ENCODE results near the gene RAB20. TPM values are rescaled to one million over a fixed set of nuclear protein-coding genes. Genes with fewer than 3 reads are reported as not detected.

Gene RAB20
- total and polyA plus RNA-seq, 4 donors = 35.8 to 118 (median 45.4) TPM

DNA sequence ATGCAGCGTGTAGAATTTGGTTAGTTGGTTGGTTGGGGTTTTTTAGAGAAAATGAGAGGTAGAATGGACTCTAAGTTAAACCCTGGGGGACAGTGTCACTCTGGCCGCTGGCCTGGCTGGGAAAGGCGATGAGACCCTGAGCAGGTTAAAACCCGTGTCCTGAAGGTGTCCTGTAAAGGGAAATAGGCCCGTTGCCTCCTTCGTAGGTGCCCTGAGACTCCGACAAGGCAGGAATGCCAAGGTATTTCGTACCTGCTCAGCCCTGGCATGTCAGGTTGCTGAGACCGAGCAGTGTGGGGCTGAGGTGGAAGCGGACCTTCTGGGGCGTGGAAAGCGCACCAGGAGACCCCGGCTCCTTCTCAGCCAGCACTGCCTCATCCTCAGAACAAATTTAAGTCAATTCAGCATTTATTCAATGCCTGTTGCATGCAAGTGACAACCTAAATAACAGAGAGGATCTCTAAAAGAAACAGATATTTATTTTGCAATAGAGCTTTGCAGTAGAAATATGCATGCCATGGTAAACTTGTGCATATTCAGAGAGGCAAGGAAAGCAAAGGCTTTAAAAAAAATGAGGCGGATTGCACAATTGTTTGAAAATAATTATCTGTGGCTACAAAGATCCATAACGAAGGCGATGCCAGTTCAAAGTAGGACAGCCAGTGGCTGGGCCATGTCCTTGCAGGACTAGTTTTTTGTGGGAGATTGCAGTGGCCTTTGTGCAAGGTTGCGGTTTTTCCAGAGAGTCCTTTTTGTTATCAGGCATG, 1.4 kb upstream of the RAB20 start:
- 68 to 83% methylated on average over 17 of the region's 17 CpGs for WGBS, 2 donors
- ATAC-seq (ENCODE audit: insufficient read depth, low FRiP score) (no peak), DNase-seq (peak in 1 of 3 donors; percentile 33)
- H3K27ac ChIP-seq (ENCODE audit: low read depth in 1 of 2, low read length in 1 of 2) = peak overlapping the region in 1 of 2 donors; percentile 13
- no peaks in the 10 kb centered on the region for H3K9me3 ChIP-seq (ENCODE audit: control insufficient read depth in 4 of 4, insufficient read depth in 3 of 4, low read length in 3 of 4)
- TF ChIP-seq, protein P1, sequence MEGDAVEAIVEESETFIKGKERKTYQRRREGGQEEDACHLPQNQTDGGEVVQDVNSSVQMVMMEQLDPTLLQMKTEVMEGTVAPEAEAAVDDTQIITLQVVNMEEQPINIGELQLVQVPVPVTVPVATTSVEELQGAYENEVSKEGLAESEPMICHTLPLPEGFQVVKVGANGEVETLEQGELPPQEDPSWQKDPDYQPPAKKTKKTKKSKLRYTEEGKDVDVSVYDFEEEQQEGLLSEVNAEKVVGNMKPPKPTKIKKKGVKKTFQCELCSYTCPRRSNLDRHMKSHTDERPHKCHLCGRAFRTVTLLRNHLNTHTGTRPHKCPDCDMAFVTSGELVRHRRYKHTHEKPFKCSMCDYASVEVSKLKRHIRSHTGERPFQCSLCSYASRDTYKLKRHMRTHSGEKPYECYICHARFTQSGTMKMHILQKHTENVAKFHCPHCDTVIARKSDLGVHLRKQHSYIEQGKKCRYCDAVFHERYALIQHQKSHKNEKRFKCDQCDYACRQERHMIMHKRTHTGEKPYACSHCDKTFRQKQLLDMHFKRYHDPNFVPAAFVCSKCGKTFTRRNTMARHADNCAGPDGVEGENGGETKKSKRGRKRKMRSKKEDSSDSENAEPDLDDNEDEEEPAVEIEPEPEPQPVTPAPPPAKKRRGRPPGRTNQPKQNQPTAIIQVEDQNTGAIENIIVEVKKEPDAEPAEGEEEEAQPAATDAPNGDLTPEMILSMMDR (IDR thresholded peaks at IDR 0.05; ENCODE audit: control extremely low read depth, extremely low read depth) = no peak
- no peak overlapping the region for H3K4me3 ChIP-seq
- no peaks in the 10 kb centered on the region for H3K36me3 ChIP-seq (ENCODE audit: control insufficient read depth in 4 of 4, insufficient read depth in 4 of 4, low read length in 4 of 4)
- peaks cover 0 to 31% (median 13%) of the 10 kb centered on the region in 5 donors for H3K4me1 ChIP-seq (ENCODE audit: control insufficient read depth in 5 of 5, insufficient read depth in 5 of 5, low read length in 5 of 5)
- H3K27me3 ChIP-seq (ENCODE audit: control insufficient read depth in 3 of 3, insufficient read depth in 3 of 3, low read length in 2 of 3) = no peaks in the 10 kb centered on the region
- H3K9ac ChIP-seq (ENCODE audit: insufficient read depth in 1 of 2, low read length in 2 of 2) = peak overlapping the region in 1 of 2 donors; percentile 34

DNA sequence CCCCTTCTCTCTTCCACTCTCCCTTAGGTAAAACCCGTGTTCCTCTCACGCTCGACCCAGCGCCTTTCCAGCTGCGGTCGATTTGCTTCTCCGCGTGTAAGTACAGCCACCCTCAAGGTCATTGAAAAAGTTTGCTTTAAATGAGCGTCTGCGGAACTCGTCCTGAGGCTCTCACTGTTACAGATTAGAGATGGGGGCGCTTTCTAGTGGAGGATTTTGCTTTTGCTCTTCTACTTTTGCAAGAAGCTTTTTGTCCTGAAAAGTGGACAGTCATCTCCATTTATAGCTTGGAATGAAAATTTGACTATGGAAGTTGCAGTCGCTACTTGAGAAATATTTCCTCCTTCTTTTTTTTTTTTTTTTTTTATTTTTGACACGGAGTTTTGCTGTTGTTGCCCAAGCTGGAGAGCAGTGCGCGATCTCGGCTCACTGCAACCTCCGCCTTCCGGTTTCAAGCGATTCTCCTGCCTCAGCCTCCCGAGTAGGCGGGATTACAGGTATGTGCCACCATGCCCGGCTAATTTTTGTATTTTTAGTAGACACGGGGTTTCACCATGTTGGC, 595 bp upstream of the RAB20 start:
- H3K27ac ChIP-seq (ENCODE audit: low read depth in 1 of 2, low read length in 1 of 2) = peak overlapping the region; percentile 68 to 95
- H3K4me1 ChIP-seq (ENCODE audit: control insufficient read depth in 5 of 5, insufficient read depth in 5 of 5, low read length in 5 of 5) = peaks cover 0 to 31% (median 13%) of the 10 kb centered on the region in 5 donors

DNA sequence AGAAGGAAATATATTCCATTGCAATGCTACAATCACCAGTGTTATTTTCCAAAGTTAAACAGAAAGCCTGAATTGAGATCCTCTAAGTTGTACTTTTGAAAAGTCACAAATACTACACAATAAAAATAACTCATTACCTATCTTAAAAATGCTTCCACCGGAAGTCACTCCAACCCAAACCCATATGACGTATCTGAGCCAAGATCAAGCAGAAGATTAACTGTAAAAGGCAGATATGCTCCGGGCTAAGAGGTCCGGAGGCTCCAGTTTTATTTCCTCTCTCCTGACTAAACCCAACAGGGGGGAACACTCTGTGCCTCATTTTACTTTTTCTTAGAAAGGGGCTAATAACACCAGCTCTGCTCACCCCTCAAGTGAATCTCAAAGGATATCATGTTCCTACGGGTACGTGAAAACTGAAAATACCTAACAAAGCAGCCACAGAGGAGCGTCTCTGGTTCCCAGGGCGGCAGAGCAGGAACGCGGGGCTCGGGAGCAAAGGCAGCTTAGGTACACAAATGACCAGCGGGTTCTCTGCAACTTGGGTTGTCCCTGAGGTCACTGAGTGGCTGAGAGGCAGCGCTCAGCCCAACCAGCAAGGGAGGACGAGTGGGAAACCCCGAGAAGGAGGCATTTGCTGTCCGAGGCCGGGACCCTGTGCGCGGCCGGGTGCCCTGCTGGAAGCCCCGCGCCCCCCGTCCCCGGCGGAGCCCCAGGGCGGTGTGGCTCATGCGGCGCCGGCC, 750 bp downstream of the RAB20 start:
- H3K4me3 ChIP-seq = peak overlapping the region; percentile 77
- no peaks in the 10 kb centered on the region for H3K27me3 ChIP-seq (ENCODE audit: control insufficient read depth in 3 of 3, insufficient read depth in 3 of 3, low read length in 2 of 3)
- H3K9ac ChIP-seq (ENCODE audit: insufficient read depth in 1 of 2, low read length in 2 of 2) = peak overlapping the region; percentile 75 to 85
- WGBS, 2 donors = 2 to 3% methylated on average over 29 of the region's 29 CpGs
- TF ChIP-seq, protein P1 (IDR thresholded peaks at IDR 0.05; ENCODE audit: control extremely low read depth, extremely low read depth) = no peak
- peaks cover 0 to 8% (median 0%) of the 10 kb centered on the region in 4 donors for H3K36me3 ChIP-seq (ENCODE audit: control insufficient read depth in 4 of 4, insufficient read depth in 4 of 4, low read length in 4 of 4)
- peaks cover 0 to 31% (median 13%) of the 10 kb centered on the region in 5 donors for H3K4me1 ChIP-seq (ENCODE audit: control insufficient read depth in 5 of 5, insufficient read depth in 5 of 5, low read length in 5 of 5)
- peak; percentile 49 to 66 (median 63) for DNase-seq
- peak overlapping the region; percentile 96 for H3K27ac ChIP-seq (ENCODE audit: low read depth in 1 of 2, low read length in 1 of 2)
- no peaks in the 10 kb centered on the region for H3K9me3 ChIP-seq (ENCODE audit: control insufficient read depth in 4 of 4, insufficient read depth in 3 of 4, low read length in 3 of 4)
- peak; percentile 14 for ATAC-seq (ENCODE audit: insufficient read depth, low FRiP score)

More for the DNA sequence above, 595 bp upstream of the RAB20 start:
- Histone ChIP-seq H3K9ac (ENCODE audit: insufficient read depth in 1 of 2, low read length in 2 of 2) (peak overlapping the region; percentile 39 to 71), H3K36me3 (ENCODE audit: control insufficient read depth in 4 of 4, insufficient read depth in 4 of 4, low read length in 4 of 4) (peaks cover 0 to 4% (median 0%) of the 10 kb centered on the region in 4 donors), H3K27me3 (ENCODE audit: control insufficient read depth in 3 of 3, insufficient read depth in 3 of 3, low read length in 2 of 3) (no peaks in the 10 kb centered on the region), H3K9me3 (ENCODE audit: control insufficient read depth in 4 of 4, insufficient read depth in 3 of 4, low read length in 3 of 4) (no peaks in the 10 kb centered on the region), H3K4me3 (peak overlapping the region; percentile 62)
- TF ChIP-seq, protein P1 (IDR thresholded peaks at IDR 0.05; ENCODE audit: control extremely low read depth, extremely low read depth) = no peak
- peak; percentile 0 for ATAC-seq (ENCODE audit: insufficient read depth, low FRiP score)
- WGBS, 2 donors = 6 to 7% methylated on average over 24 of the region's 24 CpGs
- peak in 1 of 3 donors; percentile 76 for DNase-seq

All from lung (tissue), 12 donors.